ENCODE data around the gene CRYL1.

CRYL1 gene

DNA sequence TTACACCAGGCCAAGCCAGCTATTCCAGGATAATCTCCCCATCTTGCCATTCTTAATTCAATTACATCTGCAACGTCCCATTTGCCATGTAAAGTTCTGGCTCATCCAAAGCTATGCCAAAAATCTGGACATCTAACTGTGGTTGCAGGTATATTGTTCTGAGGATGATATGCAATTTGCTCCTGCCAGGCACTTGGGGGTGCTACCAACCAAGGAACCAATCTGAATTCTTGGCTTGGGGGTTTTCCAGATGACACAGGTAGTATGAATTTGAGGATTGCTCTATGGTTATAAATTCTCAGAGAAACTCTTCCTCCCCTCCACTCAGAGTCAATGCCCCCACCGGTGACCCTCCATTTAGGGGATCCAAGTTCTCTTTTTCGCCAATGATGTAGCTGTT, 33.0 kb downstream of the CRYL1 start:
- no peak for DNase-seq (ENCODE audit: low spot score)

DNA sequence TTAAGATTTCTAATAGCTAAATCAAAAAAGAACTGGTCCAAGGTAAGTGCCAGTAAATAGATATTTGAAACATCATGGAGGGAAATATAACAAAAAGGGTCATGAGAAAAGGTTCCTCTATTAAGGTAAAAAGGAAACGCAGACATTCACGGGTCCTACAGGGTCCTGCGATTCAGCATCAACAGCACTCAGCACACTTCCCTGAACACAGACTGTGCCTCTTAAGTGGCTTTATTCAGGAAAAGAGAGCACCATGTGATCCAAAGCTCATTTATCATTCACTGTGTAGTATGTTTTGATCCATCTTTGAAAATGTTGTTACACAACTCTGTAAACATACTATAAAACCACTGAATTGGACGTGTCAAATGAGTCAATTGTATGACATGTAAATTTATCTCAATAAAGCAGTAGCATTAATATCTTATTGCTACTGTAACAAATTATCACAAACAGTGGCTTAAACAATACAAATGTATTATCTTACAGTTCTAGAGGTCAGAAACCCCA, 33.7 kb downstream of the CRYL1 start:
- no peak for DNase-seq (ENCODE audit: low spot score)

DNA sequence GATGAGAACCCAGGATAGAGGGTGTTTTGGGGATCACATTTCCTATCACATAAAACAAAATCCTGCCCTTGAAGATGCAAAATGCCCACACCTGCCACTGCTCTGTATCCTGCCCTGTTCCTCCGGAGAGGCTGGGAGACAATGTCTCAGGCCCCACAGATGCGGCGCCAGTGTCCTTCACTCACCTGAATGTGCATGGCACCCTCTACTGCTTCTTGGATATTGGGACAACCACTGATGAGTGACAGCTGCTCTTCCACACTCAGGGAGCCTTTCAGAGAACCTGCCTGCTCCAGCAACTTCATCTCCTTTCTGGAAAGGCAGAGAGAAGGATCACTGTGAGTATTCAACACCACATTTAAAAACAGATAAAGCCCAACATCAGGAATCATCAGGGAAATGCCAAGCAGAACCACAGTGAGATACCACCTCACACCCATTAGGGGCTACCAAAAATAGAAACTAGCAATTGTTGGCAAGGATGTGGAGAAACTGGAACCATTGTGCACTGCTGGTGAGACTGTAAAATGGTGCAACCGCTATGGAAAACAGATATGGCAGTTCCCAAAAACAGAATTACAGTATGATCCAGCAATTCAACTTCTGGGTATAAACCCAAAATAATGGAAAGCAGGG, 36.4 kb downstream of the CRYL1 start:
- no peak for DNase-seq (ENCODE audit: low spot score)

- no peak for DNase-seq (ENCODE audit: low spot score)
Observed at GRCh38 chr13:20487927-20488326, 37.7 kb downstream of the CRYL1 start.

GRCh38 chr13:20482787-20483186, 42.9 kb downstream of the CRYL1 start:
- no peak for DNase-seq (ENCODE audit: low spot score)

DNA sequence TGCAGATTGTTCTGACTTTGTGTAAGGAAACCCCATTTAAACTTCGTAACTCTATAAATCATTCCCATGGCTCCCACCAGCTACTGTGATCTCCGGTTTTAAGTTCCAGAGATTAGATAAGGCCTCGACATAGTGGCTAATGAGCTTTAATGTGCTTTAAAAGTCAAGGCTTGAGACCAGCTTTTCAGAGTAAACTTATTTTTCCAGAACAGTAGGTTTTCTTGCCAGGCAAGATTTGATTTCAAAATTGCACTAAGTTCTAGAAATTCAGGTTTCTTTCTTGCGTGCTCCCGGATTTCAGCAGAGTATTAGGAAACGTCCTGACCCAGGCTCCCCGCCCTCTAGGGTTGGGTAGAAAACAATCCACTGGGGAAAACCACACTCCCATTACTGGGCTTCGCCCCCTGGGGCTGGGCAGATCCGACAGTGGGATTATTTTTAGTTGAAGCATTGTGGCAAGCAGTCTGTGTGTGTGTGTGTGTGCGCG, 43.3 kb downstream of the CRYL1 start:
- no peak for DNase-seq (ENCODE audit: low spot score)

GRCh38 chr13:20477394-20477793, 48.3 kb downstream of the CRYL1 start:
- DNase-seq (ENCODE audit: low spot score), result no peak

DNA sequence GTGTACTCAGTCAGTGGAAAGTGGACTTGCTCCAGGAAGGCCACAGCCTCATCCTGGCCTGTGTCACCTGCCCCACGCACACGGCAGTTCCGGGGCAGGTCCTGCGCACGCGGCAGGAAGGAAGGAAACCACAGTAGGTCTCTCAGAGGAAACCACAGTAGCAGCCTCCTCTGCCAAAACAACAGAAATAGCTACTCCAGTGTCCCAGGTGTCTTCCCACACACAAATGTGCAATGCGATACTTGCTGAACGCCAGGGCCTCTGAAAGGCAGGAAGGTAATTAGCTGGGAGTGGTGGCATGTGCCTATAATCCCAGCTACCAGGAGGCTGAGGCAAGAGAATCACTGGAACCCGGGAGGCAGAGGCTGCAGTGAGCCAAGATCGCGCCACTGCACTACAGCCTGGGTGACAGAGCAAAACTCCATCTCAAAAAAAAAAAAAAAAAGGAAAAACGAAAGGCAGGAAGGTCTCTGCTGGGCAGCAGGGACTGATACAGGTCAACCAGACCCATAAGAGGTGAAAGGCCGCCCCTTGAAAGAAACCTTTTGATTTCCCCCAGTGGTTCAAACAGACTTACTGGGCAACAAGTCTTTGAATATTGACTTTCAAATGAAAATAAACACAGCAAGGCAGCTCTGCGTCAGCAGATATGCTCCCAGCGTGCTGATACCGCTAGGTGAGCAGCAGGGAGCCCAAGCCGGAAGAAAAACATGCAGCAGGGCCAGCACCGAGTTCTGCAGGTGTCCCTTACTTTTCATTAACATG, 49.5 kb downstream of the CRYL1 start:
- DNase-seq (ENCODE audit: low spot score), result no peak

DNA sequence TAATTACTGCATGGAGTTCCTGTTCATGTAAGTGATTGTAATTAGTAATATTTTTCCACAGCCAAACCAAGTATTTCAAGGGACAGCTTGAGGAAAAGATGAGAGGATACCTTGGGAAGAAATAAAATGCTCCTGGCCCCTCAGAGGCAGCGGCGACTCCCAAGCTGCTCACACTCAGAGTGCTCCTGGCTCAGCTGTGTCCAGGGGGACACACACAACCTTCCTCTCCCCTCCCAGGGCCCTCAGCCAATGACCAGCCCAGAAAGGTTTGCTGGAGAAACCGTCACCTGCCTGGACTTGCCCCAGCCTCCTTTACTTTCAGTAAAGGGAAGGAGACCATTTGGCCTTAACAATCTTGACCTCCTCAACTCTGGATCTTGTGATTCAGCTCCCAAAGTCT, 51.1 kb downstream of the CRYL1 start:
- DNase-seq (ENCODE audit: low spot score), result no peak

- DNase-seq (ENCODE audit: low spot score), result no peak
Observed at GRCh38 chr13:20473888-20474287, 51.8 kb downstream of the CRYL1 start.

DNA sequence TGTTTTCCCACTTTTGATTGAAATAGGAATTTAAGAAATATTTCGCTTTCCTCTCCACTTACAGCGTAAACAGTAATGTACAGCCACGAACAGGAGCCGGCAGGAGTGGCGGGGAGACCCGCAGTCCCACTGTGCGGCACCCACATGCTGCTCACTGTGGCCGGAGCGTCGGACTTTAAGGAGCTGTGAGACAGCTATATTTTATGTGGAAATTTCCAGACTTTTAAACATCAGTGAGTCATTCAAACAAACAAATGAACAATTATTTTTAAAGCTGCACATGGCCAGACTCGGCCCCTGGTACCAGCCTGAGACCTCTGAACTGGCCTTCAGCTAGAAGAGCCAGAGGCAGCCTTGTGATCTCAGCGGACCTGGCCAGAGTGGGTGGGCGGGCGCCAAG, 52.5 kb downstream of the CRYL1 start:
- no peak for DNase-seq (ENCODE audit: low spot score)

- DNase-seq (ENCODE audit: low spot score), result no peak
Observed at GRCh38 chr13:20472531-20472930, 53.1 kb downstream of the CRYL1 start.

GRCh38 chr13:20470136-20470535, 55.5 kb downstream of the CRYL1 start:
- DNase-seq (ENCODE audit: low spot score), result no peak

DNA sequence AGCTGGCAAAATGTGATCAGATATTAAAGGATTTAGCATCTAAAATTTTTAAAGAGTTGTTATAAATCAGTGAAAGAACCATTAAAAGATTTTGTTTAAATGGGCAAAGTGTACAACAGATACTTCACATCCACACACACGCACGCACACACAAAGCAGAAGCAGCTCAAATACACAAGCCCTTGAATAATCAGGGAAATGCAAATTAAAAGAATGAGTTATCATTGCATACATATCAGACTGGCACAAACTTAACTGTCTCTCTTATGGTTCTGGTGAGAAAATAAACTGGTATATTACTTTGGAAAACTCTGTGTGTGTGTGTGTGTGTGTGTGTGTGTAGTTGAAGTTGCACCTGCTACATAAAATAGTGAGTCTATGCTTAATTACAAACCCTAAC, 59.3 kb downstream of the CRYL1 start:
- DNase-seq (ENCODE audit: low spot score), result no peak

GRCh38 chr13:20465218-20465879, 60.3 kb downstream of the CRYL1 start:
- DNase-seq (ENCODE audit: low spot score), result no peak

- no peak for DNase-seq (ENCODE audit: low spot score)
Observed at GRCh38 chr13:20462921-20463320, 62.7 kb downstream of the CRYL1 start.

- DNase-seq (ENCODE audit: low spot score), result no peak
Observed at GRCh38 chr13:20462533-20462915, 63.1 kb downstream of the CRYL1 start.

- no peak for DNase-seq (ENCODE audit: low spot score)
Observed at GRCh38 chr13:20461860-20462532, 63.7 kb downstream of the CRYL1 start.

GRCh38 chr13:20461481-20461859, 64.2 kb downstream of the CRYL1 start:
- DNase-seq (ENCODE audit: low spot score), result no peak

DNA sequence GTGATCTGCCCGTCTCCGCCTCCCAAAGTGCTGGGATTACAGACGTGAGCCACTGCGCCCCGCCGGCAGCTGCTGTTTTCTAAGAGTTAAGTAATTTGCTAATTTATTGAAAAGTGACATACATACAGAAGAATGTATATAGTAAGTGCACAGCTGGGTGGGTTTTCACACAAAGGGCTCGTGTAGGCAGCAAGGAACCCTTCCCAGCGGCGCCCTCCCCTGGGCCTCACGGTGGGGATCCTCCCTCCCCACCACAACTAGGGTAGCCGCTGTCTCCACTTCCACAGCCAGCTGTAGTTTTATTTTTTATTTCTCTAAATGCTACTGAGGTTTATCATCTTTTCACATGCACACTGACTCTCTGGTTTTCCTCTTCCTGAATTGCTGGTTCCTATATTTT, 64.9 kb downstream of the CRYL1 start:
- no peak for DNase-seq (ENCODE audit: low spot score)

DNA sequence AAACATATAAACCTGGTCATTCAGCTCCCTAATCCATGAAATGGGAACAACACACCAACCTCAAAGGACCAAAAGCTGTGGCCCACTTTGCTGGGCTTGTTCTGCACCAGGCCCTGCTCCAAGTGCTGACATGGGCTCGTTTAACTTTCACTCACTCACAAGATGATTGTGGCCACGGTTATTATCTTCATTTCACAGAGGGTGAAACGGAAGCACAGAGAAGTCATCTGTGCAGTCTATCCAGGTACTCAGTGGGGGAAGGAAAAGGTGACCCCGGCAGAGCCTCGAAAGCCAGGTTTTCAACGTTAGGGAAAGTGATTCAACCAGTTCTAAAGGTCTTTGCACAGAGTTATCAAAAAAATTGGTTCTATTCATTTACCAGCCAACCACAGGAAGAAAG, 68.0 kb downstream of the CRYL1 start:
- no peak for DNase-seq (ENCODE audit: low spot score)

DNA sequence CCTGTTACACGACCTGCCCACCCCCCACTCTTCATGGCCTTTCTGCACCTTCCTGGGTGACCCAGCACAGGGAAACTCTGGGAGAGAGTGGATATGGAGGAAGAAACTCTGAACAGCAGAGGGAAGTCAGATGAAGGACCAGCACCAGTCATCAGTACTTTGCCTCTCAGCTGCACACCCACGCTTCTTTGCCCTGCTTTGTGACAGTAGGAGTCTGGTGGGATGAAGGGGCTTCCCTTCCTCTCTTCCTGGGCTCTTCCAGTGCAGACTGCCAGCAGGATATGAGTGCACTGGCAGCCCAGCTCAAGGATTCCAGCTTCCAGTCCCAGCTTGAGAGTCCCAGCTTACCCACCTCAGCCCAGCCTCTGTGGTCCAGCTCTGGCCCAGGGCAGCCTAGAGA, 68.9 kb downstream of the CRYL1 start:
- no peak for DNase-seq (ENCODE audit: low spot score)

- no peak for DNase-seq (ENCODE audit: low spot score)
Observed at GRCh38 chr13:20451397-20451796, 74.3 kb downstream of the CRYL1 start.
